CD8-positive, alpha-beta memory T cell (primary cell): ENCODE data around the gene ANO9. TPM values are rescaled to one million over a fixed set of nuclear protein-coding genes. Genes with fewer than 3 reads are reported as not detected.
A peak's percentile ranks its signal among the peaks of the same experiment; 100 is the strongest.

Experiments
- CTCF ChIA-PET: fragments of 350-600 bp; sonication (Branson Sonifier 250); formaldehyde crosslinking; loops from one replicate; lab custom pipeline; 2021; ENCODE audit warnings: antibody characterized with exemption; lab: Charles Lee
- POLR2A ChIA-PET: fragments of 350-600 bp; sonication (Branson Sonifier 250); formaldehyde crosslinking; loops from one replicate; lab custom pipeline; 2021; ENCODE audit warnings: antibody characterized with exemption; lab: Charles Lee
- DNase-seq, 5 donors: peaks; one replicate each; pipeline versions ENCODE4 v3.0.0 to v3.0.0-alpha.2; 2020 to 2022; ENCODE audit warnings: mixed read lengths in 1 of 5
- H3K27ac ChIP-seq: one replicate; pipeline ENCODE4 v1.7.0; 2013; ENCODE audit warnings: low read depth, mild to moderate bottlenecking, low read length, moderate library complexity
- H3K27me3 ChIP-seq: 2 replicates; pipeline ENCODE4 v1.7.0; 2013; ENCODE audit warnings: low read length, mild to moderate bottlenecking; ENCODE audit not compliant: insufficient read depth, poor library complexity, severe bottlenecking
- H3K36me3 ChIP-seq: 2 replicates; pipeline ENCODE4 v1.7.0; 2013; ENCODE audit warnings: mild to moderate bottlenecking, low read length, moderate library complexity; ENCODE audit not compliant: insufficient read depth
- H3K4me1 ChIP-seq: 2 replicates; pipeline ENCODE4 v1.7.0; 2013; ENCODE audit warnings: mild to moderate bottlenecking, low read length, moderate library complexity; ENCODE audit not compliant: insufficient read depth
- H3K4me3 ChIP-seq: 2 replicates; pipeline ENCODE4 v1.7.0; 2013; ENCODE audit warnings: mild to moderate bottlenecking, low read length
- H3K9me3 ChIP-seq: 2 replicates; pipeline ENCODE4 v1.7.0; 2013; ENCODE audit warnings: mild to moderate bottlenecking, low read length
- H3K27ac Mint-ChIP-seq, 8 donors: one replicate each; pipeline ENCODE4 v1.8.0; 2020 to 2021; ENCODE audit warnings: mixed read lengths in 8 of 8, mild to moderate bottlenecking in 6 of 8, inconsistent platforms in 3 of 8, moderate library complexity in 3 of 8
- H3K27me3 Mint-ChIP-seq, 2 donors: one replicate each; pipeline ENCODE4 v1.8.0; 2020 to 2021; ENCODE audit warnings: mixed read lengths in 2 of 2, mild to moderate bottlenecking in 1 of 2, moderate library complexity in 1 of 2
- H3K36me3 Mint-ChIP-seq, 3 donors: one replicate each; pipeline ENCODE4 v1.8.0; 2020 to 2021; ENCODE audit warnings: mixed read lengths in 3 of 3, inconsistent platforms in 1 of 3, mild to moderate bottlenecking in 1 of 3
- H3K4me1 Mint-ChIP-seq, 3 donors: one replicate each; pipeline ENCODE4 v1.8.0; 2020 to 2021; ENCODE audit warnings: mixed read lengths in 3 of 3, inconsistent platforms in 1 of 3, mild to moderate bottlenecking in 1 of 3
- H3K4me3 Mint-ChIP-seq, 7 donors: one replicate each; pipeline ENCODE4 v1.8.0; 2020 to 2021; ENCODE audit warnings: mixed read lengths in 7 of 7, mild to moderate bottlenecking in 6 of 7, moderate library complexity in 4 of 7, inconsistent platforms in 2 of 7
- H3K9me3 Mint-ChIP-seq, 5 donors: one replicate each; pipeline ENCODE4 v1.8.0; 2020 to 2022; ENCODE audit warnings: mixed read lengths in 5 of 5, mild to moderate bottlenecking in 3 of 5, moderate library complexity in 2 of 5, inconsistent platforms in 1 of 5
- polyA plus RNA-seq: library from polyadenylated mRNA; unstranded; fragments of 300-500 nt; fragmentation: Illumina TruSeq; gene quantifications from one replicate; pipeline ENCODE4 v1.2.3, GENCODE V29; 2021
- total RNA-seq, 2 experiments: library from RNA; stranded (reverse); gene quantifications; one replicate each; pipeline ENCODE4 v1.2.3, GENCODE V29; 2021

Gene ANO9
- total and polyA plus RNA-seq, 3 experiments from 2014 or later: 12.2 to 26.4 (median 25.3) TPM

DNA sequence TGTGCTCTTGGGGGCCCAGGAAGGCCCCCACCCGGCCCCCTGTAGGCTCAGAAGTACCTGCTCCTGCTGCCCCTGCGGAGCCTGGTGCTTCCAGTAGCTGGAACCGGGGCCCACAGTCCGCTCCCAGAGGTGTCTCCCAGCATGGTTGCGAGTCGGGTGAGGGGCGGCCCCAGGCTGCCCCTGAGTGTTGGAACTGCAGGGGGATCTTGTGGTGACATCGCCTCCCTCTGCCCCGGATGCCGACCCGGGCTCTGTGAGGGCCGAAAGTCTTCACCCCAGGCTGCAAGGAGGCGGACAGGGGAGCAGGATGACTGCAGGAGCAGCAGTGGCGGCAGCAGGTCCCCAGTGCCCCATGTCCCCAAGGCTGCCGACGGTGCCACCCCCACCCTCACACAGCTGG lies 57.3 kb downstream of the ANO9 start:
- H3K36me3 ChIP-seq: no peaks in the 10 kb centered on the region
- Mint-ChIP-seq H3K4me3 (no peak overlapping the region), H3K27ac (no peak overlapping the region), H3K36me3 (peaks cover 0 to 3% (median 0%) of the 10 kb centered on the region in 3 donors), H3K4me1 (peaks cover 17 to 23% (median 19%) of the 10 kb centered on the region in 3 donors), H3K9me3 (peaks cover 0 to 7% (median 2%) of the 10 kb centered on the region in 5 donors), H3K27me3 (peaks cover 4 to 9% of the 10 kb centered on the region in 2 donors)
- no peaks in the 10 kb centered on the region for H3K27me3 ChIP-seq
- ChIA-PET POLR2A (interaction anchor here (0.6 kb wide), 1 partner anchor 170 kb away, joined by 3 read pairs; no protein-coding TSS in a partner anchor), CTCF (no interaction called here)
- DNase-seq: no peak
- no peaks in the 10 kb centered on the region for H3K9me3 ChIP-seq
- H3K27ac ChIP-seq: no peak overlapping the region
- H3K4me1 ChIP-seq: peaks cover 9% of the 10 kb centered on the region
- no peak overlapping the region for H3K4me3 ChIP-seq

- H3K27ac ChIP-seq: no peak overlapping the region
- peak overlapping the region in 2 of 8 donors; percentile 58 to 66 for H3K27ac Mint-ChIP-seq
- H3K9me3 ChIP-seq: no peaks in the 10 kb centered on the region
- DNase-seq: no peak
- H3K4me1 ChIP-seq: peaks cover 9% of the 10 kb centered on the region
- peaks cover 17 to 23% (median 19%) of the 10 kb centered on the region in 3 donors for H3K4me1 Mint-ChIP-seq
- H3K4me3 Mint-ChIP-seq: no peak overlapping the region
- H3K4me3 ChIP-seq: no peak overlapping the region
- POLR2A ChIA-PET: interaction anchor here (0.6 kb wide), 1 partner anchor 37 kb away, joined by 9 read pairs; no protein-coding TSS in a partner anchor
- H3K36me3 ChIP-seq: no peaks in the 10 kb centered on the region
- CTCF ChIA-PET: no interaction called here
- H3K27me3 ChIP-seq: no peaks in the 10 kb centered on the region
- H3K9me3 Mint-ChIP-seq: peaks cover 0 to 7% (median 2%) of the 10 kb centered on the region in 5 donors
- H3K27me3 Mint-ChIP-seq: peaks cover 4 to 12% of the 10 kb centered on the region in 2 donors
- H3K36me3 Mint-ChIP-seq: peaks cover 0 to 3% (median 0%) of the 10 kb centered on the region in 3 donors
Measured at GRCh38 chr11:383431-383830, 58.4 kb downstream of the ANO9 start.

- Mint-ChIP-seq H3K36me3 (peaks cover 0 to 1% (median 0%) of the 10 kb centered on the region in 3 donors), H3K9me3 (peaks cover 0 to 5% (median 1%) of the 10 kb centered on the region in 5 donors), H3K27me3 (peaks cover 9 to 13% of the 10 kb centered on the region in 2 donors), H3K27ac (no peak overlapping the region), H3K4me3 (no peak overlapping the region), H3K4me1 (peaks cover 6 to 11% (median 7%) of the 10 kb centered on the region in 3 donors)
- CTCF ChIA-PET: no interaction called here
- H3K27ac ChIP-seq: no peak overlapping the region
- H3K36me3 ChIP-seq: no peaks in the 10 kb centered on the region
- no peak overlapping the region for H3K4me3 ChIP-seq
- DNase-seq: no peak
- POLR2A ChIA-PET: no interaction called here
- H3K27me3 ChIP-seq: no peaks in the 10 kb centered on the region
- H3K9me3 ChIP-seq: no peaks in the 10 kb centered on the region
- peaks cover 8% of the 10 kb centered on the region for H3K4me1 ChIP-seq
Measured at GRCh38 chr11:382081-382629, 59.7 kb downstream of the ANO9 start.

- no peak for DNase-seq
- H3K4me3 Mint-ChIP-seq: no peak overlapping the region
- peaks cover under 1 to 6% (median 4%) of the 10 kb centered on the region in 3 donors for H3K4me1 Mint-ChIP-seq
- no peaks in the 10 kb centered on the region for H3K36me3 Mint-ChIP-seq
- H3K4me1 ChIP-seq: peaks cover 2% of the 10 kb centered on the region
- H3K27me3 Mint-ChIP-seq: peaks cover 9 to 13% of the 10 kb centered on the region in 2 donors
- CTCF ChIA-PET: no interaction called here
- POLR2A ChIA-PET: no interaction called here
- no peak overlapping the region for H3K27ac ChIP-seq
- H3K9me3 ChIP-seq: no peaks in the 10 kb centered on the region
- peaks cover 0 to under 1% (median 0%) of the 10 kb centered on the region in 5 donors for H3K9me3 Mint-ChIP-seq
- H3K4me3 ChIP-seq: no peak overlapping the region
- H3K27me3 ChIP-seq: no peaks in the 10 kb centered on the region
- H3K27ac Mint-ChIP-seq: no peak overlapping the region
- H3K36me3 ChIP-seq: no peaks in the 10 kb centered on the region
Measured at GRCh38 chr11:381501-382072, 60.2 kb downstream of the ANO9 start.

GRCh38 chr11:380996-381395 lies 60.8 kb downstream of the ANO9 start:
- no peak overlapping the region for H3K4me3 ChIP-seq
- ChIA-PET CTCF (no interaction called here), POLR2A (no interaction called here)
- Mint-ChIP-seq H3K4me3 (no peak overlapping the region), H3K27ac (no peak overlapping the region), H3K36me3 (no peaks in the 10 kb centered on the region), H3K27me3 (peaks cover 9 to 13% of the 10 kb centered on the region in 2 donors), H3K4me1 (peaks cover 0 to 5% (median 4%) of the 10 kb centered on the region in 3 donors), H3K9me3 (no peaks in the 10 kb centered on the region)
- no peaks in the 10 kb centered on the region for H3K9me3 ChIP-seq
- H3K27me3 ChIP-seq: no peaks in the 10 kb centered on the region
- no peaks in the 10 kb centered on the region for H3K4me1 ChIP-seq
- no peak overlapping the region for H3K27ac ChIP-seq
- H3K36me3 ChIP-seq: no peaks in the 10 kb centered on the region
- no peak for DNase-seq

- no peak overlapping the region for H3K27ac Mint-ChIP-seq
- POLR2A ChIA-PET: no interaction called here
- Histone ChIP-seq H3K4me3 (no peak overlapping the region), H3K27ac (no peak overlapping the region), H3K9me3 (no peaks in the 10 kb centered on the region), H3K27me3 (no peaks in the 10 kb centered on the region), H3K4me1 (no peaks in the 10 kb centered on the region), H3K36me3 (no peaks in the 10 kb centered on the region)
- DNase-seq: no peak
- H3K27me3 Mint-ChIP-seq: peaks cover 9 to 13% of the 10 kb centered on the region in 2 donors
- CTCF ChIA-PET: no interaction called here
- no peaks in the 10 kb centered on the region for H3K9me3 Mint-ChIP-seq
- no peak overlapping the region for H3K4me3 Mint-ChIP-seq
- no peaks in the 10 kb centered on the region for H3K36me3 Mint-ChIP-seq
- H3K4me1 Mint-ChIP-seq: peaks cover 0 to 5% (median 4%) of the 10 kb centered on the region in 3 donors
Measured at GRCh38 chr11:380491-380890, 61.3 kb downstream of the ANO9 start.

DNA sequence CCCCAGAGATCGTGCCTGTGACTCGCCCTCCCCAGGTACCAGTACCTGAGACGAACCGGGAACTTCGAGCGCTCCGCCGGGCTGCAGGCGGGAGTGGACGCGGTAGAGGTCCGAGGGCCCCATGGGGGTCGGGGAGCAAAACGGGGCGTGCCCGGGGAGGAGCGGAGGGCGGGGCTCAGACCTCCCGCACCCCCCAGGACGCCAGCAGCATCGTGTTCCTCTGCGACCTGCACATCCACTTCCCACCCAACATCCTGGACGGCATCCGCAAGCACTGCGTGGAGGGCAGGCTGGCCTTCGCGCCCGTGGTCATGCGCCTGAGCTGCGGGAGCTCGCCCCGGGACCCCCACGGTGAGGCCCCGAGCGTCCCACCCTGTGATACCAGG lies 61.7 kb downstream of the ANO9 start:
- Mint-ChIP-seq H3K9me3 (no peaks in the 10 kb centered on the region), H3K4me3 (no peak overlapping the region), H3K27ac (no peak overlapping the region), H3K4me1 (peaks cover 0 to 5% (median 4%) of the 10 kb centered on the region in 3 donors), H3K27me3 (peaks cover 9 to 13% of the 10 kb centered on the region in 2 donors), H3K36me3 (no peaks in the 10 kb centered on the region)
- no peaks in the 10 kb centered on the region for H3K4me1 ChIP-seq
- no peaks in the 10 kb centered on the region for H3K27me3 ChIP-seq
- no peak for DNase-seq
- ChIA-PET CTCF (no interaction called here), POLR2A (no interaction called here)
- H3K9me3 ChIP-seq: no peaks in the 10 kb centered on the region
- no peaks in the 10 kb centered on the region for H3K36me3 ChIP-seq
- no peak overlapping the region for H3K27ac ChIP-seq
- H3K4me3 ChIP-seq: no peak overlapping the region

DNA sequence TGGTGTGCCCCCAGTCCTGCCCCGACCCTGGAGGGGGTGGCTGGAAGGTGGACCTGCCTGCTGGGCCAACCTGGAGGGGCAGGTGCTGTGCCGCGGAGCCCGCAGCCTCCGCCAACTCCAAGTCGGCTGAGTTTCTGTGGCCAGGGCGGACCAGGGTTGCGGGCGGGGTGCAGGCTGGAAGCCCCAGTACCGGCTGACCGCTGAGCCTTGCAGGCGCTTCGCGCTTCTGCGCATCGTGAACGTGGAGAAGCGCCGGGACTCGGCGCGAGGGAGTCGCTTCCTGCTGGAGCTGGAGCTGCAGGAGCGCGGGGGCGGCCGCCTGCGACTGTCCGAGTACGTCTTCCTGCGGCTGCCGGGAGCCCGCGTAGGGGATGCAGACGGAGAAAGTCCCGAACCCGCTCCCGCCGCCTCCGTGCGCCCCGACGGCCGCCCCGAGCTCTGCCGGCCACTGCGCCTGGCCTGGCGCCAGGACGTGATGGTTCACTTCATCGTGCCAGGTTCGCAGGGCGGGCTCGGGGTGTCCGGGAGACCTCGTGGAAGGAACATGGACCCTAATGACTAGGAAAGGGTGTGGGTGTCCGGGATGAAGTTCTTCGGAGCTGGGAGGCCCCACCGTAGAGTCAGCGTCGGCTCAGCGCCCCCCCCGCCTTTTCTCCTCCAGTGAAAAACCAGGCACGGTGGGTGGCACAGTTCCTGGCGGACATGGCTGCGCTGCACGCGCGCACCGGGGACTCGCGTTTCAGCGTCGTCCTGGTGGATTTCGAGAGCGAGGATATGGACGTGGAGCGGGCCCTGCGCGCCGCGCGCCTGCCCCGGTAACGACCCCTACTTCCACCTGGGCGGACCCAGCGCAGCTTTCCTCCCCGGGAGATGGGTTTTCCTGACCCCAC lies 62.4 kb downstream of the ANO9 start:
- Mint-ChIP-seq H3K36me3 (no peaks in the 10 kb centered on the region), H3K4me1 (peaks cover 0 to 5% (median 4%) of the 10 kb centered on the region in 3 donors), H3K27me3 (peaks cover 9 to 13% of the 10 kb centered on the region in 2 donors), H3K9me3 (no peaks in the 10 kb centered on the region), H3K4me3 (no peak overlapping the region), H3K27ac (no peak overlapping the region)
- Histone ChIP-seq H3K4me3 (no peak overlapping the region), H3K27me3 (no peaks in the 10 kb centered on the region), H3K4me1 (no peaks in the 10 kb centered on the region), H3K36me3 (no peaks in the 10 kb centered on the region), H3K27ac (no peak overlapping the region), H3K9me3 (no peaks in the 10 kb centered on the region)
- no peak for DNase-seq
- ChIA-PET POLR2A (no interaction called here), CTCF (no interaction called here)
